IPS-20b (cell line): ENCODE results near the gene CAP1.
"Not testable (repeated sequence)": the region's sequence is repeated elsewhere in the genome, so short reads cannot be mapped to it uniquely, and the experiment has no call there.

Experiments
- H3K27ac ChIP-seq: one replicate; pipeline ENCODE4 v1.5.1; 2013; ENCODE audit warnings: low read length
- H3K27me3 ChIP-seq: 2 replicates; pipeline ENCODE4 v1.6.1; 2013; ENCODE audit warnings: mild to moderate bottlenecking, low read length, inconsistent platforms; ENCODE audit not compliant: insufficient read depth
- H3K36me3 ChIP-seq: 2 replicates; pipeline ENCODE4 v1.6.1; 2013; ENCODE audit warnings: low read depth, mild to moderate bottlenecking, inconsistent platforms, low read length, moderate library complexity; ENCODE audit not compliant: insufficient read depth
- H3K4me1 ChIP-seq: 2 replicates; pipeline ENCODE4 v1.6.1; 2013; ENCODE audit warnings: mild to moderate bottlenecking, control low read depth, inconsistent platforms, low read length, moderate library complexity; ENCODE audit not compliant: insufficient read depth
- H3K4me3 ChIP-seq: 2 replicates; pipeline ENCODE4 v1.5.1; 2013; ENCODE audit warnings: mild to moderate bottlenecking, low read length, inconsistent platforms
- H3K9ac ChIP-seq: 2 replicates; pipeline ENCODE4 v1.6.1; 2013; ENCODE audit warnings: low read depth, mild to moderate bottlenecking, inconsistent platforms, low read length, moderate library complexity
- H3K9me3 ChIP-seq: 2 replicates; pipeline ENCODE4 v1.6.1; 2013; ENCODE audit warnings: mild to moderate bottlenecking, low read depth, low read length, inconsistent platforms; ENCODE audit not compliant: insufficient read depth

CAP1 gene

GRCh38 chr1:40067851-40068250, 27.3 kb downstream of the CAP1 start:
- Histone ChIP-seq H3K4me3 (no peak overlapping the region), H3K36me3 (peaks cover 97% of the 10 kb centered on the region), H3K9ac (no peak overlapping the region), H3K27ac (no peak overlapping the region), H3K9me3 (no peaks in the 10 kb centered on the region), H3K4me1 (no peaks in the 10 kb centered on the region), H3K27me3 (no peaks in the 10 kb centered on the region)

- no peak overlapping the region for H3K9ac ChIP-seq
- H3K4me1 ChIP-seq = no peaks in the 10 kb centered on the region
- H3K27ac ChIP-seq = no peak overlapping the region
- no peaks in the 10 kb centered on the region for H3K27me3 ChIP-seq
- no peak overlapping the region for H3K4me3 ChIP-seq
- H3K36me3 ChIP-seq = peaks cover 92% of the 10 kb centered on the region
- H3K9me3 ChIP-seq = no peaks in the 10 kb centered on the region
Measured at GRCh38 chr1:40072142-40072541, 31.6 kb downstream of the CAP1 start.

GRCh38 chr1:40073062-40073461, 32.5 kb downstream of the CAP1 start:
- Histone ChIP-seq H3K27me3 (no peaks in the 10 kb centered on the region), H3K4me3 (no peak overlapping the region), H3K9me3 (no peaks in the 10 kb centered on the region), H3K4me1 (no peaks in the 10 kb centered on the region), H3K27ac (no peak overlapping the region), H3K9ac (no peak overlapping the region), H3K36me3 (peaks cover 92% of the 10 kb centered on the region)

GRCh38 chr1:40075266-40075665, 34.7 kb downstream of the CAP1 start:
- Histone ChIP-seq H3K36me3 (peaks cover 93% of the 10 kb centered on the region), H3K9ac (no peak overlapping the region), H3K27ac (no peak overlapping the region), H3K4me3 (no peak overlapping the region), H3K27me3 (no peaks in the 10 kb centered on the region), H3K9me3 (no peaks in the 10 kb centered on the region), H3K4me1 (no peaks in the 10 kb centered on the region)

GRCh38 chr1:40076895-40077312, 36.4 kb downstream of the CAP1 start:
- Histone ChIP-seq H3K27ac (no peak overlapping the region), H3K27me3 (no peaks in the 10 kb centered on the region), H3K9ac (no peak overlapping the region), H3K9me3 (no peaks in the 10 kb centered on the region), H3K4me3 (no peak overlapping the region), H3K4me1 (no peaks in the 10 kb centered on the region), H3K36me3 (peaks cover 83% of the 10 kb centered on the region)

GRCh38 chr1:40078512-40079333, 38.2 kb downstream of the CAP1 start:
- Histone ChIP-seq H3K4me3 (no peak overlapping the region), H3K27ac (no peak overlapping the region), H3K4me1 (no peaks in the 10 kb centered on the region), H3K27me3 (no peaks in the 10 kb centered on the region), H3K36me3 (peaks cover 81% of the 10 kb centered on the region), H3K9me3 (no peaks in the 10 kb centered on the region), H3K9ac (no peak overlapping the region)

- Histone ChIP-seq H3K9ac (no peak overlapping the region), H3K36me3 (peaks cover 78% of the 10 kb centered on the region)
Measured at GRCh38 chr1:40079774-40080400, 39.4 kb downstream of the CAP1 start.

GRCh38 chr1:40081871-40082270, 41.3 kb downstream of the CAP1 start:
- no peak overlapping the region for H3K9ac ChIP-seq
- H3K4me1 ChIP-seq = no peaks in the 10 kb centered on the region
- H3K27me3 ChIP-seq = no peaks in the 10 kb centered on the region
- no peak overlapping the region for H3K27ac ChIP-seq
- peaks cover 76% of the 10 kb centered on the region for H3K36me3 ChIP-seq
- no peaks in the 10 kb centered on the region for H3K9me3 ChIP-seq
- no peak overlapping the region for H3K4me3 ChIP-seq

More at GRCh38 chr1:40079774-40080400, 39.4 kb downstream of the CAP1 start:
- no peak overlapping the region for H3K27ac ChIP-seq
- no peaks in the 10 kb centered on the region for H3K9me3 ChIP-seq
- no peaks in the 10 kb centered on the region for H3K27me3 ChIP-seq
- no peaks in the 10 kb centered on the region for H3K4me1 ChIP-seq
- H3K4me3 ChIP-seq = no peak overlapping the region

- H3K27me3 ChIP-seq, H3K27ac ChIP-seq, H3K9ac ChIP-seq, H3K9me3 ChIP-seq, H3K4me3 ChIP-seq, H3K4me1 ChIP-seq: not testable (repeated sequence)
- H3K36me3 ChIP-seq = peaks cover 75% of the 10 kb centered on the region
Measured at GRCh38 chr1:40084750-40085149, 44.2 kb downstream of the CAP1 start.

- no peak overlapping the region for H3K9ac ChIP-seq
- no peak overlapping the region for H3K4me3 ChIP-seq
- no peaks in the 10 kb centered on the region for H3K27me3 ChIP-seq
- no peak overlapping the region for H3K27ac ChIP-seq
- no peaks in the 10 kb centered on the region for H3K4me1 ChIP-seq
- H3K36me3 ChIP-seq = peaks cover 70% of the 10 kb centered on the region
- no peaks in the 10 kb centered on the region for H3K9me3 ChIP-seq
Measured at GRCh38 chr1:40090652-40091355, 50.3 kb downstream of the CAP1 start.

- Histone ChIP-seq H3K36me3 (peaks cover 57% of the 10 kb centered on the region), H3K4me3 (no peak overlapping the region)
Measured at GRCh38 chr1:40092241-40092640, 51.7 kb downstream of the CAP1 start.

More at GRCh38 chr1:40092241-40092640, 51.7 kb downstream of the CAP1 start:
- Histone ChIP-seq H3K9me3 (no peaks in the 10 kb centered on the region), H3K4me1 (peaks cover 4% of the 10 kb centered on the region; the same call in 1 of the 2 replicates), H3K9ac (no peak overlapping the region), H3K27me3 (no peaks in the 10 kb centered on the region), H3K27ac (no peak overlapping the region)
